DOHH2 (cell line): Measurements from ENCODE around the gene PPP1R13B.

ENCODE experiments used
- H3F3A ChIP-seq: fragments of 200-600 bp; sonication (generic), shearing (Covaris generic); 2 replicates; pipeline ENCODE4 v1.6.0; 2016; ENCODE audit warnings: antibody characterized with exemption, mild to moderate bottlenecking; ENCODE audit not compliant: control insufficient read depth, insufficient read depth
- H3K27ac ChIP-seq: fragments of 200-600 bp; sonication (generic); 2 replicates; pipeline ENCODE4 v1.5.1; 2014; ENCODE audit warnings: low read depth, mild to moderate bottlenecking, low read length, moderate library complexity
- H3K27me3 ChIP-seq: fragments of 200-600 bp; sonication (generic); 2 replicates; pipeline ENCODE4 v1.6.1; 2014; ENCODE audit warnings: mild to moderate bottlenecking, low read length, mixed read lengths; ENCODE audit not compliant: control insufficient read depth
- H3K36me3 ChIP-seq: fragments of 200-600 bp; sonication (generic); 2 replicates; pipeline ENCODE4 v1.6.1; 2014; ENCODE audit warnings: mild to moderate bottlenecking, low read length, moderate library complexity, mixed read lengths; ENCODE audit not compliant: control insufficient read depth
- H3K4me1 ChIP-seq: fragments of 200-600 bp; sonication (generic); 2 replicates; pipeline ENCODE4 v1.6.1; 2014; ENCODE audit warnings: mild to moderate bottlenecking, low read length, mixed read lengths; ENCODE audit not compliant: control insufficient read depth
- H3K4me2 ChIP-seq: fragments of 200-600 bp; sonication (generic); 2 replicates; pipeline ENCODE4 v1.6.0; 2014; ENCODE audit warnings: mild to moderate bottlenecking, low read length, moderate library complexity
- H3K4me3 ChIP-seq: fragments of 200-600 bp; sonication (generic); 2 replicates; pipeline ENCODE4 v1.5.1; 2014; ENCODE audit warnings: mild to moderate bottlenecking, low read length, mixed read lengths
- H3K79me2 ChIP-seq: fragments of 200-600 bp; sonication (generic); 2 replicates; pipeline ENCODE4 v1.6.1; 2014; ENCODE audit warnings: mild to moderate bottlenecking, low read length, mixed read lengths; ENCODE audit not compliant: control insufficient read depth
- H3K9me2 ChIP-seq: fragments of 200-600 bp; sonication (generic); replicated peaks from 2 replicates; pipeline ENCODE4 v1.6.1; 2014; ENCODE audit warnings: mild to moderate bottlenecking, low read length, mixed read lengths; ENCODE audit not compliant: control insufficient read depth
- H3K9me3 ChIP-seq: fragments of 200-600 bp; sonication (generic); 2 replicates; pipeline ENCODE4 v1.6.1; 2014; ENCODE audit warnings: antibody characterized with exemption, low read length, mixed read lengths; ENCODE audit not compliant: control insufficient read depth, insufficient read depth
- H4K20me1 ChIP-seq: fragments of 200-600 bp; sonication (generic); 2 replicates; pipeline ENCODE4 v1.6.0; 2014; ENCODE audit warnings: low read depth, mild to moderate bottlenecking, antibody characterized with exemption, low read length, moderate library complexity; ENCODE audit not compliant: control insufficient read depth, insufficient read depth
- EZH2phosphoT487 ChIP-seq: fragments of 200-600 bp; sonication (generic); IDR thresholded peaks from 2 replicates; pipeline ENCODE4 v1.6.1; 2017; ENCODE audit warnings: borderline replicate concordance, mild to moderate bottlenecking, antibody characterized with exemption, low read length, moderate library complexity, mixed read lengths
- TF ChIP-seq, protein P1 (sequence below): fragments of 200-600 bp; sonication (generic); IDR thresholded peaks from one replicate; pipeline ENCODE4 v1.5.1; 2014; ENCODE audit warnings: antibody characterized with exemption, mild to moderate bottlenecking, low read depth, low read length; ENCODE audit not compliant: poor library complexity, severe bottlenecking

The PPP1R13B gene

DNA sequence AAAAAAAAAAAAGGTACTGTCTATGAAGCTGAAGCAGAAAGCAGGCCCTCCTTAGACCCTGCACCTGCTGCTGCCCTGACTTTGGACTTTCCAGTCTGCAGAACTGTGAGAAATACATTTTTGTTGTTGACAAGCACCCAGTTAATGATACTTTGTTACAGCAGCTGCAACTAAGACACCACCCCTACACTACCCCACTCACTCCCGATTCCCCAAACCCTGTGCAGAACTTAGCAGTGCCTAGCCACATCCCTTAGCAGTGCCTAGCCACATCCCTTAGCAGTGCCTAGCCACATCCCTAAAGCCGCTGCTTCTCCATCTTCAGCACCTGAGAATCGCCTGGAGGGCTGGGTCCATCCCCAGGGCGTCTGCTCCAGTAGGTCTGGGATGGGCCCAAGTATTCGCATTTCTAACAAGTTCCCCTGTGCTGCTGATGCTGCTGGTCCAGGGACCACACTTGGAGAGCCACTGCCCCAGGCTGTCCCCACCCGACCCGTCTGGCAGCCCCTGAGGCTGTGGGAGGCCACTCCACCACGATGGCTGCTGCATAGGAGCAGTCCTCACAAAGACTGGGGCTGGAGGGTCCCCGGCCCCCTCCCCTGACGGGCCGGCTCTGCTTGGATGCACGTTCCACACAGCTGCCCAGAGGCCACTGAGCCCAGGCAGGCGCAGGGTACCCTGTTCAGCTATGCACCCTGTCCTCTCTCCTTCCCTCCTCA is 10.8 kb upstream of the PPP1R13B start:
- Histone ChIP-seq H3K79me2 (no peaks in the 10 kb centered on the region), H3K9me3 (no peaks in the 10 kb centered on the region), H4K20me1 (no peaks in the 10 kb centered on the region), H3F3A (no peaks in the 10 kb centered on the region), H3K36me3 (no peaks in the 10 kb centered on the region), H3K4me2 (no peak overlapping the region), H3K4me1 (peaks cover 5% of the 10 kb centered on the region; the same call in 1 of the 2 replicates), H3K27ac (no peak overlapping the region), H3K27me3 (peaks cover 4% of the 10 kb centered on the region; the same call in 1 of the 2 replicates), H3K4me3 (no peak overlapping the region), H3K9me2 (no peaks in the 10 kb centered on the region)
- TF ChIP-seq, protein P1, sequence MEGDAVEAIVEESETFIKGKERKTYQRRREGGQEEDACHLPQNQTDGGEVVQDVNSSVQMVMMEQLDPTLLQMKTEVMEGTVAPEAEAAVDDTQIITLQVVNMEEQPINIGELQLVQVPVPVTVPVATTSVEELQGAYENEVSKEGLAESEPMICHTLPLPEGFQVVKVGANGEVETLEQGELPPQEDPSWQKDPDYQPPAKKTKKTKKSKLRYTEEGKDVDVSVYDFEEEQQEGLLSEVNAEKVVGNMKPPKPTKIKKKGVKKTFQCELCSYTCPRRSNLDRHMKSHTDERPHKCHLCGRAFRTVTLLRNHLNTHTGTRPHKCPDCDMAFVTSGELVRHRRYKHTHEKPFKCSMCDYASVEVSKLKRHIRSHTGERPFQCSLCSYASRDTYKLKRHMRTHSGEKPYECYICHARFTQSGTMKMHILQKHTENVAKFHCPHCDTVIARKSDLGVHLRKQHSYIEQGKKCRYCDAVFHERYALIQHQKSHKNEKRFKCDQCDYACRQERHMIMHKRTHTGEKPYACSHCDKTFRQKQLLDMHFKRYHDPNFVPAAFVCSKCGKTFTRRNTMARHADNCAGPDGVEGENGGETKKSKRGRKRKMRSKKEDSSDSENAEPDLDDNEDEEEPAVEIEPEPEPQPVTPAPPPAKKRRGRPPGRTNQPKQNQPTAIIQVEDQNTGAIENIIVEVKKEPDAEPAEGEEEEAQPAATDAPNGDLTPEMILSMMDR, result no peak
- no peak for TF ChIP-seq EZH2phosphoT487

DNA sequence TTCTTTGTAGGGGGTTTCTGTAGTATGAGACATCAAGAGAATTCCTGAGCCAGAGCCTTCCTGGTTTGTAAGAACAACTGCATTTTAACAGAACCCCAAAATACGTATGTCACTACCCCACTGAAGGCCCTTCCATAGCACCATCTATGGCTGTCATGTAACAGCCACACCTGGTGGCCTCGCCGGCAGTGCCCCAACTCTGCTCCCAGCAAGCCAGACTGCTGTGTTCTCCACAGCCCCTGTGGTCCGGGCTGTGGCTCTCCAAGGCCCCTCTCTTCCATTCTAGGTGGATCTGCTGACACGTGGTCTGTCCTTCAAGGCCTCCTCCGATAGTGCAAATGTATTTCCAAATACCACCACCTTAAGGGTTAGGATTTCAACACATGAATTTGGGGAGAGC is 9.9 kb upstream of the PPP1R13B start:
- no peaks in the 10 kb centered on the region for H4K20me1 ChIP-seq
- H3K4me3 ChIP-seq, result no peak overlapping the region
- no peak overlapping the region for H3K27ac ChIP-seq
- no peak overlapping the region for H3K4me2 ChIP-seq
- no peaks in the 10 kb centered on the region for H3K9me3 ChIP-seq
- TF ChIP-seq, protein P1, result no peak
- TF ChIP-seq EZH2phosphoT487, result no peak
- H3K4me1 ChIP-seq, result peaks cover 5% of the 10 kb centered on the region; the same call in 1 of the 2 replicates
- no peaks in the 10 kb centered on the region for H3F3A ChIP-seq
- peaks cover 4% of the 10 kb centered on the region; the same call in 1 of the 2 replicates for H3K27me3 ChIP-seq
- H3K36me3 ChIP-seq, result no peaks in the 10 kb centered on the region
- H3K79me2 ChIP-seq, result no peaks in the 10 kb centered on the region
- no peaks in the 10 kb centered on the region for H3K9me2 ChIP-seq

DNA sequence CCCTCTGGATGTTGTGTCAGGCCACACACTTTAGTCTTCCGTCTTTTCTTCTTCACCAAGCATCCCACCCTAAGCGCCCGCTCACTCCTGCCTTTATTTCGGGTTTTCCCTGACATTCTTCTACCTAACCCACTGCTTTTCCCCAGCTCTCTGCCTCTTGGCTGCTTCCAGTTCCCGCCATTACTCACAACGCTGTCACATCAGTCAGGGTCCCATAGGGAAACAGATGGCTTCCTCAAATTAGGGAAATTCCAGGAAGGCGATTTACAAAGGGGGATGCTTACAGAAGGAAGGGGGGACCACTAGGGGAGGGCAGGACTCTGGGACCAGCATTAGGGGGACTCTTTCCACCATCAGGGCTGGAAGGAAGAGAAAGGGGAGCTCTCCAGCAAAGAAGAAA is 9.2 kb upstream of the PPP1R13B start:
- Histone ChIP-seq H3K9me3 (no peaks in the 10 kb centered on the region), H3K4me2 (no peak overlapping the region), H3K36me3 (no peaks in the 10 kb centered on the region), H4K20me1 (no peaks in the 10 kb centered on the region), H3F3A (no peaks in the 10 kb centered on the region), H3K79me2 (no peaks in the 10 kb centered on the region), H3K4me3 (no peak overlapping the region), H3K9me2 (no peaks in the 10 kb centered on the region), H3K27ac (no peak overlapping the region), H3K27me3 (peaks cover 3% of the 10 kb centered on the region; the same call in 1 of the 2 replicates), H3K4me1 (peaks cover 5% of the 10 kb centered on the region; the same call in 1 of the 2 replicates)
- TF ChIP-seq, protein P1, result no peak
- TF ChIP-seq EZH2phosphoT487, result no peak
